SK-N-SH treated with all-trans-retinoic acid at 6 μM for 48 hours (cell line): Measurements from ENCODE around the gene EEF1G.
"Not testable (repeated sequence)": the region's sequence is repeated elsewhere in the genome, so short reads cannot be mapped to it uniquely, and the experiment has no call there.

ENCODE experiments used
- ATAC-seq: fragments of 200-7000 bp; cut with Tn5 transposase; 3 replicates; pipeline ENCODE4 v1.9.1; 2020; ENCODE audit warnings: mild to moderate bottlenecking, moderate library complexity
- ARNTL ChIP-seq: fragments of 450-650 bp; formaldehyde crosslinking; IDR thresholded peaks from 2 replicates; pipeline ENCODE4 v1.5.0; 2020; ENCODE audit warnings: low read depth, mild to moderate bottlenecking, moderate library complexity, borderline replicate concordance
- CSDC2 ChIP-seq: fragments of 250-450 bp; sonication (Bioruptor Pico); IDR thresholded peaks from 2 replicates; pipeline ENCODE4 v1.5.0; 2020; ENCODE audit warnings: mild to moderate bottlenecking, moderate library complexity
- ISL1 ChIP-seq: fragments of 250-450 bp; sonication (Bioruptor Pico); IDR thresholded peaks from 2 replicates; pipeline ENCODE4 v2.1.2; 2022; ENCODE audit warnings: mild to moderate bottlenecking, moderate library complexity
- OSR1 ChIP-seq: fragments of 250-450 bp; sonication (Bioruptor Pico); IDR thresholded peaks from 2 replicates; pipeline ENCODE4 v1.8.0; 2022; ENCODE audit warnings: moderate library complexity, mild to moderate bottlenecking, inconsistent platforms
- RARB ChIP-seq: fragments of 250-450 bp; sonication (Bioruptor Pico); IDR thresholded peaks from 2 replicates; pipeline ENCODE4 v1.8.0; 2021; ENCODE audit warnings: mild to moderate bottlenecking, moderate library complexity
- SNAI2 ChIP-seq: fragments of 250-450 bp; sonication (Bioruptor Pico); IDR thresholded peaks from 2 replicates; pipeline ENCODE4 v1.5.0; 2020; ENCODE audit warnings: mild to moderate bottlenecking, moderate library complexity
- TOX ChIP-seq: fragments of 250-450 bp; sonication (Bioruptor Pico); IDR thresholded peaks from 2 replicates; pipeline ENCODE4 v1.8.0; 2021; ENCODE audit warnings: mild to moderate bottlenecking, moderate library complexity, borderline replicate concordance
- ZFP30 ChIP-seq: fragments of 450-650 bp; formaldehyde crosslinking; IDR thresholded peaks from 2 replicates; pipeline ENCODE4 v1.5.0; 2022; ENCODE audit warnings: mild to moderate bottlenecking, moderate library complexity
- ZNF565 ChIP-seq: fragments of 450-650 bp; formaldehyde crosslinking; conservative IDR thresholded peaks from 2 replicates; pipeline ENCODE4 v1.5.0; 2020; ENCODE audit warnings: low read depth, mild to moderate bottlenecking, moderate library complexity
- ZNF70 ChIP-seq: fragments of 450-650 bp; formaldehyde crosslinking; IDR thresholded peaks from 2 replicates; pipeline ENCODE4 v1.5.0; 2020; ENCODE audit warnings: mild to moderate bottlenecking, moderate library complexity
- ZNF8 ChIP-seq: fragments of 450-650 bp; formaldehyde crosslinking; IDR thresholded peaks from 2 replicates; pipeline ENCODE4 v1.5.0; 2020; ENCODE audit warnings: mild to moderate bottlenecking, moderate library complexity
- TF ChIP-seq, protein P1 (sequence below): fragments of 250-450 bp; sonication (Bioruptor Pico); IDR thresholded peaks from 2 replicates; pipeline ENCODE4 v1.8.0; 2020; ENCODE audit warnings: mild to moderate bottlenecking, moderate library complexity, borderline replicate concordance
- TF ChIP-seq, protein P2 (sequence below): fragments of 250-450 bp; sonication (Bioruptor Pico); IDR thresholded peaks from 2 replicates; pipeline ENCODE4 v1.8.0; 2021; ENCODE audit warnings: low read depth, mild to moderate bottlenecking, moderate library complexity, borderline replicate concordance
- TF ChIP-seq, protein P3 (sequence below): fragments of 250-450 bp; sonication (Bioruptor Pico); IDR thresholded peaks from 2 replicates; pipeline ENCODE4 v1.5.0; 2020; ENCODE audit warnings: mild to moderate bottlenecking, moderate library complexity
- TF ChIP-seq, protein P4 (sequence below): fragments of 250-450 bp; sonication (Bioruptor Pico); IDR thresholded peaks from 2 replicates; pipeline ENCODE4 v1.5.1; 2020; ENCODE audit warnings: low read depth, mild to moderate bottlenecking, moderate library complexity

EEF1G gene

DNA sequence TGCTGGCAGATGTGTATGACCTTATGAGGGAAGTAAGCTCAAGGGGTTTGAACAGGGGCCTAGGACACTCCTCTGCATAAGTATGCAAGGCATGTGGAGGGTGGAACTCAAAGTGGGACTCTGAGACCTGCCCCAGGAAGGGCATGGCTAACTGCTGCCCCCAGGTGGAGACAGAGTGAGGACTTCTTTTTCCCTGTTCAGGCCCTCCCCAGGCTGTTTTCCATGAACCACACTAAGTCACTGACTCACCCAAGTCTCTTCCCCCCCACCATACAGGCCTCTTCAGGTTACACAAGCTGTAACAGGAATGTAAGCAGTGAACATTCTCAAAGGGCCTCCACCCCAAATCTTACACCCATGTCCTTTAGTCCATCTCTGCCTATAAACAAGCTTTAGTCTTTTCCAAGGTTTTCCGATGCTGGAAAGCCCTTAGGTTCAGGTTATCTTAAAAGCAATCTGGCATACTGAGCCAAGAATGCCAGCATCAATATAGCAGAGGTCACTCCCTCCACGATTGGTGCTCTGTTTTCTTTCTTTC lies 13.1 kb downstream of the EEF1G start:
- TF ChIP-seq RARB (CRISPR knock-in tag): no peak
- TF ChIP-seq ISL1 (CRISPR knock-in tag): peak; percentile 79
- TF ChIP-seq, protein P1, sequence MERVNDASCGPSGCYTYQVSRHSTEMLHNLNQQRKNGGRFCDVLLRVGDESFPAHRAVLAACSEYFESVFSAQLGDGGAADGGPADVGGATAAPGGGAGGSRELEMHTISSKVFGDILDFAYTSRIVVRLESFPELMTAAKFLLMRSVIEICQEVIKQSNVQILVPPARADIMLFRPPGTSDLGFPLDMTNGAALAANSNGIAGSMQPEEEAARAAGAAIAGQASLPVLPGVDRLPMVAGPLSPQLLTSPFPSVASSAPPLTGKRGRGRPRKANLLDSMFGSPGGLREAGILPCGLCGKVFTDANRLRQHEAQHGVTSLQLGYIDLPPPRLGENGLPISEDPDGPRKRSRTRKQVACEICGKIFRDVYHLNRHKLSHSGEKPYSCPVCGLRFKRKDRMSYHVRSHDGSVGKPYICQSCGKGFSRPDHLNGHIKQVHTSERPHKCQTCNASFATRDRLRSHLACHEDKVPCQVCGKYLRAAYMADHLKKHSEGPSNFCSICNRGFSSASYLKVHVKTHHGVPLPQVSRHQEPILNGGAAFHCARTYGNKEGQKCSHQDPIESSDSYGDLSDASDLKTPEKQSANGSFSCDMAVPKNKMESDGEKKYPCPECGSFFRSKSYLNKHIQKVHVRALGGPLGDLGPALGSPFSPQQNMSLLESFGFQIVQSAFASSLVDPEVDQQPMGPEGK: peak; percentile 95; the same call in 1 of the 2 replicates
- no peak for TF ChIP-seq ZNF8 (CRISPR knock-in tag)
- TF ChIP-seq, protein P2, sequence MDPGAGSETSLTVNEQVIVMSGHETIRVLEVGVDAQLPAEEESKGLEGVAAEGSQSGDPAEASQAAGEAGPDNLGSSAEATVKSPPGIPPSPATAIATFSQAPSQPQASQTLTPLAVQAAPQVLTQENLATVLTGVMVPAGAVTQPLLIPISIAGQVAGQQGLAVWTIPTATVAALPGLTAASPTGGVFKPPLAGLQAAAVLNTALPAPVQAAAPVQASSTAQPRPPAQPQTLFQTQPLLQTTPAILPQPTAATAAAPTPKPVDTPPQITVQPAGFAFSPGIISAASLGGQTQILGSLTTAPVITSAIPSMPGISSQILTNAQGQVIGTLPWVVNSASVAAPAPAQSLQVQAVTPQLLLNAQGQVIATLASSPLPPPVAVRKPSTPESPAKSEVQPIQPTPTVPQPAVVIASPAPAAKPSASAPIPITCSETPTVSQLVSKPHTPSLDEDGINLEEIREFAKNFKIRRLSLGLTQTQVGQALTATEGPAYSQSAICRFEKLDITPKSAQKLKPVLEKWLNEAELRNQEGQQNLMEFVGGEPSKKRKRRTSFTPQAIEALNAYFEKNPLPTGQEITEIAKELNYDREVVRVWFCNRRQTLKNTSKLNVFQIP: no peak
- TF ChIP-seq, protein P3, sequence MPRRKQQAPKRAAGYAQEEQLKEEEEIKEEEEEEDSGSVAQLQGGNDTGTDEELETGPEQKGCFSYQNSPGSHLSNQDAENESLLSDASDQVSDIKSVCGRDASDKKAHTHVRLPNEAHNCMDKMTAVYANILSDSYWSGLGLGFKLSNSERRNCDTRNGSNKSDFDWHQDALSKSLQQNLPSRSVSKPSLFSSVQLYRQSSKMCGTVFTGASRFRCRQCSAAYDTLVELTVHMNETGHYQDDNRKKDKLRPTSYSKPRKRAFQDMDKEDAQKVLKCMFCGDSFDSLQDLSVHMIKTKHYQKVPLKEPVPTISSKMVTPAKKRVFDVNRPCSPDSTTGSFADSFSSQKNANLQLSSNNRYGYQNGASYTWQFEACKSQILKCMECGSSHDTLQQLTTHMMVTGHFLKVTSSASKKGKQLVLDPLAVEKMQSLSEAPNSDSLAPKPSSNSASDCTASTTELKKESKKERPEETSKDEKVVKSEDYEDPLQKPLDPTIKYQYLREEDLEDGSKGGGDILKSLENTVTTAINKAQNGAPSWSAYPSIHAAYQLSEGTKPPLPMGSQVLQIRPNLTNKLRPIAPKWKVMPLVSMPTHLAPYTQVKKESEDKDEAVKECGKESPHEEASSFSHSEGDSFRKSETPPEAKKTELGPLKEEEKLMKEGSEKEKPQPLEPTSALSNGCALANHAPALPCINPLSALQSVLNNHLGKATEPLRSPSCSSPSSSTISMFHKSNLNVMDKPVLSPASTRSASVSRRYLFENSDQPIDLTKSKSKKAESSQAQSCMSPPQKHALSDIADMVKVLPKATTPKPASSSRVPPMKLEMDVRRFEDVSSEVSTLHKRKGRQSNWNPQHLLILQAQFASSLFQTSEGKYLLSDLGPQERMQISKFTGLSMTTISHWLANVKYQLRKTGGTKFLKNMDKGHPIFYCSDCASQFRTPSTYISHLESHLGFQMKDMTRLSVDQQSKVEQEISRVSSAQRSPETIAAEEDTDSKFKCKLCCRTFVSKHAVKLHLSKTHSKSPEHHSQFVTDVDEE: peak; percentile 17; the same call in 1 of the 2 replicates
- TF ChIP-seq CSDC2 (CRISPR knock-in tag): no peak
- no peak for TF ChIP-seq ARNTL (CRISPR knock-in tag)
- ATAC-seq: peak; percentile 73

DNA sequence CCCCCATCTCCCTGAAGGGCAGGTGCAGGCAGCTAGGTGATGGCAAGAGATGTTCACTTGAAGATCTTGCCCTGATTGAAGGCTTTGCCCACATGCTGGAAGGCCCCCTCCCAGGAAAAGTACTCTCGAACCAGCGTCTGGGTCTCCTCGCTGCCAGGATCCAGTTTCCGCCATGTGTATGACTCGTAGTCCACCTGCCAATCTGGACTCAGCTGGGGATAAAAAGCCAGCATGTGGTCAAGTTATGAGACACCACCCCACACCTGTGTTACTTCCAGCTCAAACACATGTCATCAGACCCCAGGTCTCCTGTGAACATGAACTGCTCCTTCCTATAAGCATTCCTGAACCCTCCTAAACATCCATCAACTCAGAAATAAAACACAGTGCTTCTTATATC lies 14.1 kb downstream of the EEF1G start:
- not testable (repeated sequence) for ATAC-seq

DNA sequence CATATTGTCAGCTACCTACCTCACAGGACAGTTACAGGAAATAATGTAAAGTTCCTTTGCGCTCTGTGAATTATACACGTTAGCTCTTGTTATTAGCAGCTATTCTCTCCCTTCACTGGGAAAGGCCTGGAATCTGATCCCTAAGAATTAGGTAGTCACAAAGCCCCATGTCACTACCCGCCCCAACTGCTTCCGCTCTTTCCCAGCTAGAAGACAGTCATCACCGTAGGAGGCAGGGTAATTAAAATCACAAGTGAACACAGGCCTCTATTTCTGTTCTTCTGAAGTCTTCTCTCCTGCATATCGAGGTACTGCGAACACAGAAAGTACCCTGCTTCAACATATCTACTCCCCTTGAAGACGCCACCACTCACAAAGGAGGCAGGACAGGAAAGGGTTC lies 14.5 kb downstream of the EEF1G start:
- TF ChIP-seq TOX (CRISPR knock-in tag) (no peak), OSR1 (CRISPR knock-in tag) (no peak)
- TF ChIP-seq, all 23 proteins: peak for 0
- no peak for ATAC-seq

DNA sequence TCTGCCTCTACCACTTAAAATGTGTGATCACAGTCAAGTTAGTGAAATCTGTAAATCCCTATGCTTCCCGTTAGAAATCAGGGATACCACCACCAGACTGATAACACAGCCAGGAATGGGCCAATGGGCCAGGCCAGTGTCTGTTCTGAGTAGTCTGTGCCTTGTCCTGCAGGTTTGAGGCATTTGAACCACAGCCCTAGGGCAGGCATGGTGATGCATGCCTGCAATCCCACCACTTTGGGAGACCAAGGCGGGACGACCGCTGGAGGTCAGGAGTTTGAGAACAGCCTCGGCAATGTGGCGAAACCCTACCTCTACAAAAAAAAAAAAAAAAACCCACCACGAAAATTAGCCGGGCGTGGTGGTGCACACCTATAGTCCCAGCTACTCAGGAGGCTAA lies 15.0 kb downstream of the EEF1G start:
- no peak for TF ChIP-seq ZFP30
- TF ChIP-seq RARB (CRISPR knock-in tag): no peak
- TF ChIP-seq OSR1 (CRISPR knock-in tag): no peak
- TF ChIP-seq SNAI2 (CRISPR knock-in tag): no peak
- TF ChIP-seq, protein P2: no peak
- no peak for TF ChIP-seq CSDC2 (CRISPR knock-in tag)
- no peak for TF ChIP-seq ZNF70 (CRISPR knock-in tag)
- TF ChIP-seq, protein P4, sequence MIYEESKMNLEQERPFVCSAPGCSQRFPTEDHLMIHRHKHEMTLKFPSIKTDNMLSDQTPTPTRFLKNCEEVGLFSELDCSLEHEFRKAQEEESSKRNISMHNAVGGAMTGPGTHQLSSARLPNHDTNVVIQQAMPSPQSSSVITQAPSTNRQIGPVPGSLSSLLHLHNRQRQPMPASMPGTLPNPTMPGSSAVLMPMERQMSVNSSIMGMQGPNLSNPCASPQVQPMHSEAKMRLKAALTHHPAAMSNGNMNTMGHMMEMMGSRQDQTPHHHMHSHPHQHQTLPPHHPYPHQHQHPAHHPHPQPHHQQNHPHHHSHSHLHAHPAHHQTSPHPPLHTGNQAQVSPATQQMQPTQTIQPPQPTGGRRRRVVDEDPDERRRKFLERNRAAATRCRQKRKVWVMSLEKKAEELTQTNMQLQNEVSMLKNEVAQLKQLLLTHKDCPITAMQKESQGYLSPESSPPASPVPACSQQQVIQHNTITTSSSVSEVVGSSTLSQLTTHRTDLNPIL (CRISPR knock-in tag): no peak
- TF ChIP-seq TOX (CRISPR knock-in tag): no peak
- TF ChIP-seq ZNF565 (CRISPR knock-in tag): no peak
- TF ChIP-seq, protein P3: no peak
- TF ChIP-seq ZNF8 (CRISPR knock-in tag): no peak
- TF ChIP-seq, all 23 proteins: peak for 0
- ATAC-seq: no peak
